NCI-H524 (cell line): ENCODE results near the gene JKAMP.
"Not testable (repeated sequence)": the region's sequence is repeated elsewhere in the genome, so short reads cannot be mapped to it uniquely, and the experiment has no call there.

Experiments used
- DNase-seq, 2 experiments: peaks; one replicate each; lab custom pipeline; 2025; lab: John Stamatoyannopoulos, UW

JKAMP gene, protein sequence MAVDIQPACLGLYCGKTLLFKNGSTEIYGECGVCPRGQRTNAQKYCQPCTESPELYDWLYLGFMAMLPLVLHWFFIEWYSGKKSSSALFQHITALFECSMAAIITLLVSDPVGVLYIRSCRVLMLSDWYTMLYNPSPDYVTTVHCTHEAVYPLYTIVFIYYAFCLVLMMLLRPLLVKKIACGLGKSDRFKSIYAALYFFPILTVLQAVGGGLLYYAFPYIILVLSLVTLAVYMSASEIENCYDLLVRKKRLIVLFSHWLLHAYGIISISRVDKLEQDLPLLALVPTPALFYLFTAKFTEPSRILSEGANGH

DNA sequence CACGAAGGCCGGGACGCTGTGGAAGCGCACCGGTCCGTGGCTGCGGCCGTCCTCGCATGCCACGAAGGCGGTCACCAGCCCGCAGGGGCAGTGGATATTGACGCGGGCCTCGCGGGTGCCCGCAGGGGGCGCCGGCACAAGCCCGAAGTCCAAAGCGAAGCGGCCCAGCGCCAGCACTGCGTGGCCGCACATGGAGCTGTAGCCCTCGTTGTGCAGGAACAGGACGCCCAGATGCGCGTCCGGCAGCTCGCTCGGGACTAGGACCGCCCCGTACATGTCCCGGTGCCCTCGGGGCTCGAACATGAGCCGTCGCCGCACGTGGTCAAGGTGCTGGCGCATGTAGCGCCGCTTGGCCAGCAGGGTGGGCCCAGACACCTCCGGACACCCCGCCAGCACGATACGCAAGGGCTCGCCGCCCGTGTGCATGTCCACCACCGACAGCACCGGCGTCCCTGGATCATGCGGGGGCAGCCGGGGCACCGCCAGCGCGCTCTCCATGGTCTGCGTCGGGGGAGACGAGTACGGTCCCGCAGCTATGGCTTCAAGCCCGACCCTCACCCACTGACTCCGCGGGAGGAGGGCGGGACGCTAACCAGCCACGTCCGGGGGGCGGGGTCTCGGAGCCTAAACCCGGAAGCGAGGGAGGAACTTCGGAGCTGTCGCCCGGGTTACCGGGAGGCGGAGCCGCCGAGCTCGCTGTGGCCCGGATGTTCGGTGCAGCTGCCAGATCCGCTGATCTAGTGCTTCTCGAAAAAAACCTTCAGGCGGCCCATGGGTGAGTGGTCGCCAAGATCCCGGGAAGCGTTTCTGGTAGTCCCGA lies at the start of gene JKAMP, which contains the start of gene L3HYPDH:
TSS of gene JKAMP (plus strand) at position 699 of the 820 bp plus-strand sequence. CDS start at position 772, 73 bp downstream.
TSS of gene L3HYPDH (minus strand) at position 590 of the 820 bp plus-strand sequence. CDS start at position 498, 92 bp downstream.
- DNase-seq, result peak; percentile 99

DNA sequence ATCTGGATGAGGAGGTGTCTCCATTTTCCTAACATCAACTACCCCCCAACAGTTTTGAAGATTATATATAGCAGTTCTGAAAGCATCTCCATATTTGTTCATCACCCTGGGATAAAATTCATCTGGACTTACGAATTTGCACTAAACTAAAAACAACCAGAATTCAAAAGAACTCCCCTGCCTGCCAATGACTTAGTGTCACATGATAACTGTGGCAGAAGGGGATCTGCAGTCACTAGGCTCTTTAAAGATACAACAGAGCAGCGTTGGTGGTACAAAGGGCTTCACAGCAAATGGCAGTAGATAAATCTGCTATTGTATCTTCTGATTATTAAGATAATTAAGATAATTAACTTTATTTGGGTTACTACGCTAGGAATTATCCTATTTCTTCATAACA lies 49.2 kb upstream of the JKAMP start:
- peak in 1 of 2 experiments; percentile 34 for DNase-seq

DNA sequence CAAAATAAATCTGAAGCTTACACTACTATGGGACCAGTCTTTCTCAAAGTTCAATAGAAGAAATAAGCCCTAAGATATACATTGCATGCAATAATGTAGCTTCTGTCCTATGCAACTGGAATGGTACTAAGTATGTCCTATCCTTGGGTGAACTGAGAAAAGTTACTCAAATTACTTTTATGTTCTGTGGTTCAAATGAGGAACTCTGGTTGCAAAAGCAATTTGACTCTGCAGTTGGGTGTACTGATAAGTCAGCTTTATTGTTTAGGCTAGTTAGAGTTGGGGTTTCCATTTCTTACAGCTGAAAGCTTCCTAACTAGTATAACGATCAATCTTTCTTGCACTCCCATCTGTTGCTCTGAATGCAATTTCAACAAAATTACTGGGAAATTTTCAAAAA lies 48.3 kb upstream of the JKAMP start:
- no peak for DNase-seq

DNA sequence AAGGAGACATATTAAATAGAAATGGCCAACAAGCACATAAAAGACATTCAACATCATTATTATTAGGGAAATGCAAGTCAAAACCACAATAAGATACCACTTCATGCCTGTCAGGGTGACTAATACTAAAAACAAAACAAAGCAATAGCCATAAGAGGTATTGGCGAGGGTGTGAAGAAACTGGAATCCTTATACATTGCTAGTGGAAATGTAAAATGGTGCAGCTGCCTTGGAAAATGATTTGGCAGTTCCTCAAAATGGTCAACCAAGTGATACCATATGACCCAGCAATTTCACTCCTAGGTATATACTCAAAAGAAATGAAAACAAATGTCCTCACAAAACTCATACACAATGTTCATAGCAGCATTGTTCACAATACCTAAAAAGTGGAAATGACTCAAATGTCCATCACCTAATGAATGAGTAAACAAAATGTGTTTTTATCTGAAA lies 46.1 kb upstream of the JKAMP start:
- no peak for DNase-seq

DNA sequence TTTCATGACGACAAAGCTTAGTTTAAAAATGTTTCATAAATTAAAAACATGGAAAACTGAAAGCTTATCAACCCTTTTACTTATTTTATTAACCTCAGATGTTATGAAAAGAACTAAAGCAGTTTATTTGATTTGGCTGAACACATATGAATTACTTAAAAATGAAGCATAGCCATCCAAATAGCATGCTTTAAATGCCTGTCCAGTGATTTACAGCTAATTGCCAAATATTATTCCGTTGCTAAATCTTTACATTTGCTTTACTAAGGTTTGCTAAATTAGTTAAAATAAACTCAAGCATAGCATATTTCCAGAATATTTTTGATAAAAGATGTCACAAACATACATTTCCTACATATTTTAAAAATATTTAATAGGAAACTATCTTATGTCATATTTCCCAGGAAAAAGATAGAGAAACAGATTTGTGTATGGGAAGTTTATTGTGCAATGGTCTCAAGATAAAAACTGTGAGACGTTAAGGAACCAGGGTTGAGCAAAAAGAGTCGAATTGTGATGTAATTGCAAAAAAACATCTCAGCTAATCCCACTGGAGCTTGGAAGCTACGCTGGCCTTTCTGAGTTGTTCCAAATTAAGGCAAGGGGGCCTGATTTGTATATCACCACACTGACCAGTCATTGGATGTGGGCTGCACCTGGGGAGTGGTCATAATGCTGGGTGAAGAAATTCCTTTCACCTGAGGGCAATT lies 44.9 kb upstream of the JKAMP start:
- no peak for DNase-seq

DNA sequence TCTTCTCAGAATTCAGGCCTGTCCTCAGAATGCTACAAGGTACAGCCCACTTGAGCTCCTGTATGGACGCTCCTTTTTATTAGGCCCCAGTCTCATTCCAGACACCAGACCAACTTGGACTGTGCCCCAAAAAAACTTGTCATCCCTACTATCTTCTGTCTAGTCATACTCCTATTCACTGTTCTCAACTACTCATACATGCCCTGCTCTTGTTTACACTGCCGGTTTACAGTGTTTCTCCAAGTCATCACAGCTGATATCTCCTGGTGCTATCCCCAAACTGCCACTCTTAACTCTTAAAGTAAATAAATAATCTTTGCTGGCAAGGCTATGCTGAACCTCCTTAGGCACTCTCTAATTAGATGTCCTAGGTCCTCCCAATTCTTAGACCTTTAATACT lies 35.6 kb upstream of the JKAMP start:
- not testable (repeated sequence) for DNase-seq

DNA sequence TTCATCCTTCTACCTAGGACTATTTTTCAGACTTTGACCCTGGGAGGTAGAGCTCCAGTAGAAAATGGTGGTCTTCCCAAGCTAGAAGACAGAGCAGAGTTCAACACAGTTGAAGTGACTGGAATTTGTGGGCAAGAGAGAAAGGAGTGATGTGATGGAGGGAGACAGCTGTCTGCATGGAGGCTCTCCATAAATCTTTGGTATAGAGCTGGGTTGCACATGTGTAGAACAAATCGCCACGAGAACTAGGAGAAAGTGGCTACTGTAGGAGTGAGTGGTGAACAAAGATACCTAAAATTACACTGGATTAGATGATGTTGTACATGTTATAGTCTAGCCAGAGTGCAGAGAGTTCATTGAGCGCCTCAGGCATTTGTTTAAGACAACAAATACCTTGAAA lies 33.6 kb upstream of the JKAMP start:
- no peak for DNase-seq

DNA sequence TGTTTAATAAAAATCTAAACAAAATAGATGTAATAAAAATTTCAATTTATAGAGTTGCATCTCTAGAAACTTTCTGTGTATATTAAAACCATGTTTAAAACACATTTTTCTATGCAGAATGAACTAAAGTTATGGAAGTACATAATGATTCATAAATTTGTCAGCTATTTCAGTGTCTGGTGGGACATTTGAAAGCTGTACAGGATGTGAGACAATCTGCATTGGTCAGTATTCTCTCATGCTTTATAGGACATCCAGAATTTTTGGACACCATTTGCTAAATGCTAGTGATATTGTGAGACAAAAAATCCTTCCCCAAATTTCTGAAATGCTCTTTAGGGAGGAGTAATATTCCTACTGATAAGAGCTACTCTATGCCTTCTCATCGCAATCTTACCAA lies 32.5 kb upstream of the JKAMP start:
- DNase-seq, result no peak

DNA sequence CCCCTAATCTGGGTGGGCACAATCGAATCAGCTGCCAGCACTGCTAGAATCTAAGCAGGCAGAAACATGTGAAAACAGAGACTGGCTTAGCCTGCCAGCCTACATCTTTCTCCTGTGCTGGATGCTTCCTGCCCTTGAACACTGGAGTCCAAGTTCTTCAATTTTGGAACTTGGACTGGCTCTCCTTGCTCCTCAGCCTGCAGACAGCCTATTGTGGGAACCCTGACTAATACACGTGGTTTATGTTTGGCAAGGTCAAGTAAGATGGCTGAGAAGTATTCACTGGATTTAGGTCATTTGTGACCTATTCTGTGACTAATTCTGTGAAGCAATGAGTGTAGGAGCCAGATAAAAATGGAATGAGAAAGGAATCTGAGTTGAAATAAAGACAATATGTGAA lies 30.2 kb upstream of the JKAMP start:
- no peak for DNase-seq

DNA sequence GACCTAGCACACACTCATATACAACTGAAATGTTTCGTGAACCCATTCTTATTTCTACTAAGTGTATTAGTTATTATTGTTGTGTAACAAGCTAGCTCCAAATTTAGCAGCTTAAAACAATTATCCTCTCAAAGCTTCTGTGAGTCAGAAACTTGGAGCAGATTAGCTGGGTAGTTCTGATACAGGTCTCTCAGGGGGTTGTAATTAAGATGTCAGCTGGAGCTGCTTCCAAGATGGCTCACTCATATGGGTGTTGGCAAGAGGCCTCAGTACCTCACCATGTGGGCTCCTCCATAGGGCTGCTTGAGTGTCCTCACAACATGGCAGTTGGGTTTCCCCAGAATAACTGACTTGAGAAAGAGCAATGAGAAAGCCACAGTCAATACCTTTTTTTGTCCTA lies 28.9 kb upstream of the JKAMP start:
- peak in 1 of 2 experiments; percentile 34 for DNase-seq

DNA sequence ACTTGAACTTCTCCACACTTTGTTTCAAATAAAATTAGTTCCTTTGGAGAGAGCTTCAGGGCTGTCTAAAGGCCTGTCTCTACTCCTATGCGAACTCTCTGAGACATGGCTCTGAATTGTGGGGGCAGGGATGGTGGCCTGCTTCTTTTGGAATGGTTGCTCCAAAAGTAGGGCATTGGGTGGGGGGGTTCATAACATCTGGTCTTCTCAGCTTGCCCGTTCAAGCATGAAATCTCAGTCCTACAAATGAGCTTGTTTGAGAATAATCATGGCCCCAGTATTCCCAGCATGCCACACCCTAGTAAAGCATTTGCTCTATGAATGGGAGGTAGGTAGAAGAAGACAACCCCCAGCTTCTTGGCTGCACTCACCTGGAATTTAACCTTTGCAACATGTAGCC lies 25.8 kb upstream of the JKAMP start:
- DNase-seq, result peak; percentile 69 to 89

DNA sequence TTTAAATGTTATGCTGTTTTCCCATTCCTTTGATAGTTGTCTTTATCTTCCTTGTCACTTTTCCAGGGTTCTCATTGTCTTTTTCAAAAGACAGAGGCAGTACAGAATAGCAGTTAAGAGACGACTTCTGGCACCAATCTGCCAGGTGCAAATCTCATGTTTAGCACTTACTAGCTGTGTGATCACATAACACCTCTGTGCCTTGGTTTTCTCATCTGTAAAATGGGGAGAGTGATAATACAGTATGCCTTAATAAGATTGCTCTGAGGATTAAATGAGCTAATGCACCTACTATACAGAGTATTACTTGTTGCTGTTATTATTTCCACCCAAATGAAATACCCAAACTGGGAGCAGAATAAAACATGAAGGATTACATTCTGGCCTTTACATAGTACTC lies 23.9 kb upstream of the JKAMP start:
- DNase-seq, result no peak

DNA sequence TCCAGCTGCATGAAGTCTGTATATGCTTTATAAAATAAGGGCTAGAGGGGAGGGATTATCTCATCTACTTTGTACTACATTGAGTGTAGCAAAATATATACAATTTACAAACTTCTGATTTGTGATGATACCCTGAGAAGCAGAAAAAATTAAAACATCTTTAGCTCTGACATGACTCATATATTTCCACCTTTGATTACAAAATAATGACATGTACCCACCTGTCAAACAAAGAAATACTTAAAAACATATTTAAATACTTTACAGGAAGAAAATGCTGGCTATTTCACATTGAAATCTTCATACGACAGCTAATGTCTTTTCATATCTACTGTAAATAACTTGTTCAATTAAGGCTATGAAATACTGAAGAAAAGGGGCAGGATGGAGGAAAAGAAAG lies 22.4 kb upstream of the JKAMP start:
- no peak for DNase-seq

DNA sequence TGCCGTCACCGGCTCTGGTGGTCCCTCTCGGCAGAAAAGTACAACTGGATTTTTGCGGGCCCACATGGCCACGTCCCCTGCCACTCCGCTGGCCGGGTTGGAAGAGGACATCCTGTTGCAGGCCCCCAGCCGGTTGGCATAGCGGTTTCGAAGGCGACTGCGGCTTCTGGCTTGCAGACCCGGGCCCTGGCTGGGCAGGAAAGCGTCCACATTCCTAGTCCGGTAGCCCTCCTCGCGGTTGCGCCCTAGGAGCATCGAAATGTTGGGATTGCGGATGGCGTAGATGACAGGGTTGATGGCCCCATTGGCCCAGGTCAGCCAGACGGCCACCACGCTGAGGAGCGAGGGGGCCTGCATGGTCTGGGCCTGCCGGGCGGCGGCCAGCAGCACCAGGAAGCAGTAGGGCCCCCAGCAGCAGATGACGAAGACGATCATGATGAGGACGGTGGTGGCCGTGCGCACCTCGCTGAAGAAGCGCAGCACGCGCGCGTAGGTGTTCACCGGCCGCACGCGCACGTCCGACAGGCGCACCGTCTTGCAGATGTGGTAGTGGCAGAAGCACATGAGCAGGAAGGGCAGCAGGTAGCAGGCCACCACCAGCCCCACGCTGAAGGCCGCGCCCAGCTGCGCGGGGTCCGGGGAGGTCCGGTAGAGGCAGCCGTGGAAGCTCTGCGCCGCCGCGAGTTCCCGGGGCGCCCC lies 20.4 kb upstream of the JKAMP start:
- no peak for DNase-seq

DNA sequence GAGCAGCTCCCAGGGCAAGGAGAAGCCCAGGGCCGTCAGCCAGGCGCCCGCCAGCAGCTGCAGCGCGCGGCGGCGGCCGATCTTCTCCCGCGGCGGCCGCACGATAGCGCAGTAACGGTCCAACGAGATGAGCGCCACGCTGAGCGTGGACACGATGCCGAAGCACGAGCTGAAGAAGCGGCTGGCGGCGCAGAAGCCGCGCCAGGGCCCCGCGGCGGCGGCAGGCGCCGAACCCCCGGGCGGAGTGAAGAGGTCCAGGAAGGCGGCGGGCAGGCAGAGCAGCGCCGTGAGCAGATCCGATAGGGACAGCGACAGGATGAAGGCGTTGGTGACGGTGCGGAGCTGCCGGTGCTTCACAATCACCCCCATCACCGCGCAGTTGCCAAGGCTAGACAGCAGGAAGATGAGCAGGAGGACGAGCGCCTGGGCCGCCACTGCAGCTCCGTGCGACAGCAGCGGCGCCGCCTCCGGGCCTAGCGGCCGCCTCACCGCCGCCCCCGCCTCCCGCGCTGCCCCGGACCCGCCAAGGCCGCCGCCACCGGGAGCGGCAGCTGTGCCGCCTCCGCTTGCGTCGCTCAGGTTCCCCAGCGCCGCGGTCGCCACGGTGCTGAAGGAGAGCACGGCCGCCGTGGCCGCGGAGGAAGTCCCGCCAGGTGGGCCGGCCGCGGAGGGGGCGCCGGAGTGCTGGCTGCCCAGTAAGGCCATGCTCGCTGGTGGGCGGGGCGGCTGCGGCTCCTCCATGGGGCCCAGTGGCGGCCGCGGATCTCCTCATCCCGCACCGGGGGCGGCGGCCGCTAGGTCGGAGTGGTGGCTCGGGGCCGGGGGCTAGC lies 19.6 kb upstream of the JKAMP start:
- peak; percentile 35 to 56 for DNase-seq

DNA sequence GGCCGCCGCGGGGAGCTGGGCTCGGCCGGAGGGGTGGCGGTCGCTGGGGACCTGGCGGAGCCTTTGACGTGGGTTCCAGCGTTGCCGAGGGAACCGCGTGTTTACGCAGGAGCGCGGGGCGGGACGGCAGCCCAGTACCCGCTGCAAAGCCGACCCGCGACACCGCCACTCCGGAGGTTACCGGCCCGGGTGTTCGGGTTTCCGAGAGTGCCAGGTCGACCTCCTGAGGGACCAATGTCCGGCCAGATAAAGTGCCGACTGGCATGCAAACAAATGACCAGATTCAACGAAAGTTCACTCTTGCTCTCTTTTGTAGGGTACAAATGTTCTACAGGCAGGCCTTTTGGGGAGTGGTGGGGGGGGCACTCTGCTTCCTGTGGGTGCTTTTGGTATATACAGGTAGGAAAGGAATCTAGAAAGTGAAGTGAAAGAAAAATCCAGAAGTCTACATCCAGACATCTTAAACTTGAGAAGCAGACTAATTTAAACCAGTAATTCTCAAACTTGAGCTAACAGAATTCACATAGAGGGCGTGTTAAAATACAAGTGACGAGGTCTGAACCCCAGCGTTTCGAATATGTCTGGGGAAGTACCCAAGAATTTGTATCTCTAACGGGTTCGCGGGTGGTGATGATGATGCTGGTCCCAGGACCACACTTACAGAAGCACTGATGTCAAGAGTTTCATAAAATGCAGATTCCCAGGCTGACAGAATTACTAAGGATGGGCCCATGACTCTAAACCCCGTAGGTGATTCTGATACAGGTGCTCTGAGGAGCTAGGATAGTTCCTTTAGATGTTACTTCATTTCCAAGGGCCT lies 18.8 kb upstream of the JKAMP start, which contains the start of gene GPR135:
TSS of gene GPR135 (minus strand) at position 65 of the 820 bp plus-strand sequence. CDS start 154 bp downstream, outside the sequence.
- DNase-seq, result peak in 1 of 2 experiments; percentile 43

DNA sequence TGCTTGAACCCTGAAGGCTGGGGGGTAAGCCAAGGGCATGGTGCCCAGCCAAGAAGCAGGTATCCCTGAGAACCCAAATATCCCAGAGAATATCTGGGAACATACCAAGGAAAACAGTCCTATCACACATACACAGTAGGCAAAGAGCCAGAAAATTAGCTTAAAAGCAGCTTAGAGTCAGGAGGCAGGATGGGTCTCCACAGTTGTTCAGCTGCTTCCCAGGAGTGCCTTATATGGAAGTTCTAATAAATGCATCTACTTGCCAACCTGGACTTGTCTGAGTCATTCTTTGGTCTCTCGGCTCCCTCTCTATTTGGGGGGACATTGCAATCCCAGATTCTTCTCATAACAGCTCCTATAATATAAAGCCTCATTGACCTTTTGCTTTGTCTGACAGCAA lies 10.1 kb upstream of the JKAMP start:
- DNase-seq, result peak in 1 of 2 experiments; percentile 46

DNA sequence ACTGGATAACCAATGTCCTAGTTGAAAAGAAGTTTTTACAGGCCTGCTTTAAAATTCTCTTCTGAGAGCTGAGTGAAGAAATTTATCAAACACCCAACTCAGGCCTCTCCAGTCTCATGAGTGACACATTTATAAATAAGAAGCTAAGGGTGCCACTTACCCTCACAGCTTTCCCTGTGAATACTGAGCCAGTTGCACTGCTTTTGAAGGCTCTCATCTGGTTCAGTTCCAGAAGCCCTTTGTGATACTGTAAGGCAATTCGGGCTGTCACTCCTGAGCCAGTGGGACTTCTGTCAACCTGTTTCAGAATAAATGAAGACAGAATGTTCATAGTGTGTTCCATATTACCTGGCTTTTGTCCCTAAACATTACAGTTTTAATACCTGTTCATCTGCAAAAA lies 8.6 kb upstream of the JKAMP start:
- DNase-seq, result no peak

DNA sequence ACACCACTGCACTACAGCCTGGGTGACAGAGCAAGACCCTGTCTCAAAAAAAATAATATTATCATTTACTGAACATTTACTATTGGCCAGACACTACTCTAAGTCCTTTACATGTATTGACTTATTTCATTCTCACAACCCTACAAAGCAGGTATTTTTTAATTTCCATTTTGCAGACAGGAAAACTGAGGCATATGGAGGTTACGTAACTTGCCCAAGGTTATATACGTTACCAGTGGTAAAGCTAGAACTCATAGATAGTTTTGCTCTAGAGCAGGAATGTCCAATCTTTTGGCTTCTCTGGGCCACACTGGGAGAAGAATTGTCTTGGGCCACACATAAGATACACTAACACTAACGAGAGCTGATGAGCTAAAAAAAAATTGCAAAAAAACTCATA lies 5.8 kb upstream of the JKAMP start:
- no peak for DNase-seq

DNA sequence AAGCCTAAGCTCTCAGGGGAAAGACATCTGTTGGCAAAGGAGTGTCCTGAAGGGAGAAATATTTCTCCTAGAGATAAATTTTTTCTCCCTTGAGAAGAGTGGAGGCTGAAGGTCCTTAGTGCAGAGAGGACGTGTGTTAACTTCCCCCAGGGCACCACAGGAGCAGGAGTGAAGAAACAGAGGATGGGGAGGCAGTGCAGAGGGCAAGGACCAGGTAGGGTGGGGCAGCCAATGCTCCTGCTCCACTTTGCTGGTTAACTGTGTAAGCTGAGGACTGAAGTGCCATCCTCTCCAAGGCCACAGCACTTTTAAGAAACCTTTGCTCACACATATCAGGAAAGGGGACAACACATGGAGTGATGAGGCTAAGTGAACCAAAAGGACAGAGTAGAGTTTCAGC lies 4.2 kb upstream of the JKAMP start:
- DNase-seq, result no peak
